Transverse colon (tissue), 4 donors: ENCODE measurements around the gene MYCBP2. TPM values are rescaled to one million over a fixed set of nuclear protein-coding genes. Genes with fewer than 3 reads are reported as not detected.

Source experiments
- DNase-seq: peaks from one replicate; pipeline ENCODE4 v3.0.0-alpha.2; 2019
- H3K27ac ChIP-seq, 4 donors: fragments of 200-600 bp; sonication (generic); 2 replicates each; pipeline ENCODE4 v1.5.1; 2016 to 2018; ENCODE audit warnings: inconsistent platforms in 4 of 4
- H3K27me3 ChIP-seq: fragments of 200-600 bp; sonication (generic); 2 replicates; pipeline ENCODE4 v1.5.1; 2017; ENCODE audit warnings: inconsistent platforms
- H3K36me3 ChIP-seq, 4 donors: fragments of 200-600 bp; sonication (generic); 2 replicates each; pipeline ENCODE4 v1.5.1; 2017 to 2019; ENCODE audit warnings: inconsistent platforms in 4 of 4
- H3K4me1 ChIP-seq, 4 donors: fragments of 200-600 bp; sonication (generic); 2 replicates each; pipeline ENCODE4 v1.5.1; 2017 to 2020; ENCODE audit warnings: inconsistent platforms in 4 of 4
- H3K4me3 ChIP-seq, 4 donors: fragments of 200-600 bp; sonication (generic); 1 replicate in 1 of 4; 2 replicates in 3 of 4; pipeline versions ENCODE4 v1.5.1 to v1.6.1; 2017 to 2019; ENCODE audit warnings: inconsistent platforms in 4 of 4
- H3K9me3 ChIP-seq, 2 donors: fragments of 200-600 bp; sonication (generic); 2 replicates each; pipeline ENCODE4 v1.5.1; 2017 to 2019; ENCODE audit warnings: inconsistent platforms in 2 of 2
- CTCF ChIP-seq, 5 experiments: fragments of 200-600 bp in 3 of 5; fragments of 450-650 bp in 2 of 5; sonication (generic) in 3 of 5; IDR thresholded peaks; 1 replicate in 2 of 5; 2 replicates in 3 of 5; pipeline ENCODE4 v1.5.1; 2016 to 2017; ENCODE audit warnings: antibody characterized with exemption in 5 of 5, inconsistent platforms in 3 of 5, mild to moderate bottlenecking in 2 of 5, moderate library complexity in 1 of 5
- EP300 ChIP-seq: sonication (generic); formaldehyde crosslinking; IDR thresholded peaks from one replicate; pipeline ENCODE4 v1.6.1; 2017; ENCODE audit warnings: antibody characterized with exemption, low read depth
- POLR2A ChIP-seq: fragments of 450-650 bp; IDR thresholded peaks from one replicate; pipeline ENCODE4 v1.6.1; 2016; ENCODE audit warnings: antibody characterized with exemption, mild to moderate bottlenecking, moderate library complexity
- POLR2AphosphoS5 ChIP-seq, 3 donors: sonication (generic); formaldehyde crosslinking; IDR thresholded peaks; one replicate each; pipeline ENCODE4 v1.6.1; 2016; ENCODE audit warnings: antibody characterized with exemption in 3 of 3
- WGBS, 2 donors: methylation state at CpG; one replicate each; pipeline ENCODE4 v1.1.5; 2018; ENCODE audit warnings: low coverage in 1 of 2; 5-methylcytosine and 5-hydroxymethylcytosine counted together
- in situ Hi-C, 4 donors: fragments of 200-750 bp; cut with MboI; loops; one replicate each; pipeline versions ENCODE4 v1.15.0 to v1.15.1; 2017; ENCODE audit warnings: low sequenced_read_pairs in 3 of 4, low pct_ligation_motif_present in 1 of 4, low pct_unique_long_range_greater_than_20kb in 1 of 4
- intact Hi-C: fragments of 100-400 bp; cut with DNase I; formaldehyde crosslinking; loops from one replicate; pipeline ENCODE4 v1.15.1; 2023; ENCODE audit warnings: low total_unique reads
- total RNA-seq, 4 donors: library from RNA; depleted of rRNA; stranded (reverse); fragments of >200 nt; gene quantifications; one replicate each; pipeline ENCODE4 v1.1.0, GENCODE V29; 2016

Gene MYCBP2
- total RNA-seq, 4 donors from 2014 or later: 41.0 to 95.0 (median 48.3) TPM

GRCh38 chr13:77269141-77269540 lies 57.8 kb downstream of the MYCBP2 start:
- no peaks in the 10 kb centered on the region for H3K27me3 ChIP-seq
- H3K9me3 ChIP-seq: no peaks in the 10 kb centered on the region
- H3K36me3 ChIP-seq: peaks cover 0 to 40% (median 10%) of the 10 kb centered on the region in 4 donors
- no peak overlapping the region for H3K4me3 ChIP-seq
- H3K4me1 ChIP-seq: no peaks in the 10 kb centered on the region
- DNase-seq: no peak
- intact Hi-C loops (no loop called here), in situ Hi-C loops (no loop called here)
- 96% methylated on average over 1 of the region's 1 CpG; no CpG with 5 or more reads in 1 of the 2 donors for WGBS, 2 donors
- TF ChIP-seq EP300 (no peak), POLR2A (no peak), CTCF (IDR thresholded peaks at IDR 0.05) (no peak), POLR2AphosphoS5 (IDR thresholded peaks at IDR 0.05) (no peak)
- H3K27ac ChIP-seq: no peak overlapping the region

GRCh38 chr13:77267362-77267761 lies 59.5 kb downstream of the MYCBP2 start:
- WGBS, 2 donors: 82 to 83% methylated on average over 2 of the region's 2 CpGs
- in situ Hi-C loops: no loop called here
- no peak for DNase-seq

GRCh38 chr13:77265336-77265735 lies 61.6 kb downstream of the MYCBP2 start:
- Histone ChIP-seq H3K4me1 (no peaks in the 10 kb centered on the region), H3K4me3 (no peak overlapping the region), H3K27ac (no peak overlapping the region), H3K36me3 (peaks cover 0 to 46% (median 6%) of the 10 kb centered on the region in 4 donors), H3K27me3 (no peaks in the 10 kb centered on the region), H3K9me3 (no peaks in the 10 kb centered on the region)
- DNase-seq: no peak
- in situ Hi-C loops: no loop called here
- TF ChIP-seq POLR2AphosphoS5 (IDR thresholded peaks at IDR 0.05) (no peak), CTCF (IDR thresholded peaks at IDR 0.05) (no peak), EP300 (no peak), POLR2A (no peak)
- intact Hi-C loops: no loop called here
- 86 to 94% methylated on average over 5 of the region's 5 CpGs for WGBS, 2 donors

More at GRCh38 chr13:77267362-77267761, 59.5 kb downstream of the MYCBP2 start:
- TF ChIP-seq POLR2A (no peak), CTCF (IDR thresholded peaks at IDR 0.05) (no peak), POLR2AphosphoS5 (IDR thresholded peaks at IDR 0.05) (no peak), EP300 (no peak)
- intact Hi-C loops: no loop called here
- Histone ChIP-seq H3K4me3 (no peak overlapping the region), H3K27me3 (no peaks in the 10 kb centered on the region), H3K27ac (no peak overlapping the region), H3K4me1 (no peaks in the 10 kb centered on the region), H3K9me3 (no peaks in the 10 kb centered on the region), H3K36me3 (peaks cover 0 to 38% (median 6%) of the 10 kb centered on the region in 4 donors)

- WGBS, 2 donors: 96 to 100% methylated on average over 2 of the region's 2 CpGs
- H3K4me3 ChIP-seq: no peak overlapping the region
- intact Hi-C loops (no loop called here), in situ Hi-C loops (no loop called here)
- TF ChIP-seq EP300: no peak
- no peak for TF ChIP-seq CTCF (IDR thresholded peaks at IDR 0.05)
- TF ChIP-seq POLR2AphosphoS5 (IDR thresholded peaks at IDR 0.05): no peak
- TF ChIP-seq POLR2A: no peak
- peaks cover 0 to 41% (median 10%) of the 10 kb centered on the region in 4 donors for H3K36me3 ChIP-seq
- no peaks in the 10 kb centered on the region for H3K9me3 ChIP-seq
- H3K27ac ChIP-seq: no peak overlapping the region
- no peak for DNase-seq
- no peaks in the 10 kb centered on the region for H3K27me3 ChIP-seq
- no peaks in the 10 kb centered on the region for H3K4me1 ChIP-seq
Measured at GRCh38 chr13:77262198-77262597, 64.7 kb downstream of the MYCBP2 start.
